ENCODE data around the gene AMIGO1.

AMIGO1 gene

DNA sequence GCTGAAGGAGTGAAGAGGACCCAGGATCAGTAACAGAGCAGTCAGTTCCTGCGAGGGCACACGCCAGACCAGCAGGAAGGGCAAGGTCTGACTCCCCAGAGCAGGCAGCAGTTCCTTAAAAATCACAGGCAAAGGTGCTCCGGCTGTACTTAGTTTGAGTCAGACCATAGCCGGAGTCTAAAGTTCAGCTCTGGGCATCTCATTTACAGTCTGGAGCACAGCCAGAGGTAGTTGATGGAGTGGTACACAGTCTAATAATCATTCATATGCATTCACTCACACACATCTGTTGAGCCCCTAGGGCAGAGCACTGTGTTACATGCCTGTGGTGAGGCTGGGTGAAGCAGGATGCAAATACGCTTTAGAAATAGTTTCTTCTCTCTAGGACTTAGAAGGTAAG lies 7.3 kb upstream of the AMIGO1 start:
- Histone ChIP-seq H3K9me3 (ENCODE audit: control insufficient read depth, low read length) (no peaks in the 10 kb centered on the region), H3K4me3 (ENCODE audit: extremely low read depth, insufficient read depth, low read length, poor library complexity, severe bottlenecking) (no peak overlapping the region), H3K4me1 (ENCODE audit: control insufficient read depth, insufficient read depth, low read length, poor library complexity, severe bottlenecking) (peaks cover 17% of the 10 kb centered on the region), H3K27ac (ENCODE audit: low read depth, low read length, severe bottlenecking) (no peak overlapping the region), H3K36me3 (ENCODE audit: control insufficient read depth, insufficient read depth, low read length) (no peaks in the 10 kb centered on the region)
- 83 to 96% methylated on average over 3 to 4 of the region's 5 CpGs for WGBS, 2 experiments (ENCODE audit: insufficient coverage in 2 of 2)

DNA sequence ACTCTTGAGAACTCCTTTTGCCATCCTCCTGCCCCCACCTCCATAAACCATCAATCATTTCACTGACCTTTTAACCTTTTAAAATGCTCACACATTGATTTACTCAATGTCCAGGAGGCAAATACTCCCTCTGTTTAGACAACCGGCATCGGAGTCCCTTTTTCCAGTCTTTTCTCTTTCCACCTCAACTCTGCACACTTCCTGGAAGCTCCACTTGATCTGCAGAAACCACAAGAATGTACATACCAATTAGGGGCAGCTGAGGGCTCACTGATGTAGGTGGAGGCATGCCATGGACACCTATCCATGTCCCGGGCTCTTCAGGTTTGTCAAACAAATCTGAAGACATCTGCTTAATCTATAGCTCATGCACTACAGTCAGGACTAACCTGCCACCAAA lies 5.3 kb upstream of the AMIGO1 start:
- Histone ChIP-seq H3K9me3 (ENCODE audit: control insufficient read depth, low read length) (no peaks in the 10 kb centered on the region), H3K27ac (ENCODE audit: low read depth, low read length, severe bottlenecking) (no peak overlapping the region), H3K4me1 (ENCODE audit: control insufficient read depth, insufficient read depth, low read length, poor library complexity, severe bottlenecking) (peaks cover 16% of the 10 kb centered on the region), H3K36me3 (ENCODE audit: control insufficient read depth, insufficient read depth, low read length) (no peaks in the 10 kb centered on the region), H3K4me3 (ENCODE audit: extremely low read depth, insufficient read depth, low read length, poor library complexity, severe bottlenecking) (no peak overlapping the region)
- 95 to 100% methylated on average over 3 of the region's 3 CpGs for WGBS, 2 experiments (ENCODE audit: insufficient coverage in 2 of 2)

DNA sequence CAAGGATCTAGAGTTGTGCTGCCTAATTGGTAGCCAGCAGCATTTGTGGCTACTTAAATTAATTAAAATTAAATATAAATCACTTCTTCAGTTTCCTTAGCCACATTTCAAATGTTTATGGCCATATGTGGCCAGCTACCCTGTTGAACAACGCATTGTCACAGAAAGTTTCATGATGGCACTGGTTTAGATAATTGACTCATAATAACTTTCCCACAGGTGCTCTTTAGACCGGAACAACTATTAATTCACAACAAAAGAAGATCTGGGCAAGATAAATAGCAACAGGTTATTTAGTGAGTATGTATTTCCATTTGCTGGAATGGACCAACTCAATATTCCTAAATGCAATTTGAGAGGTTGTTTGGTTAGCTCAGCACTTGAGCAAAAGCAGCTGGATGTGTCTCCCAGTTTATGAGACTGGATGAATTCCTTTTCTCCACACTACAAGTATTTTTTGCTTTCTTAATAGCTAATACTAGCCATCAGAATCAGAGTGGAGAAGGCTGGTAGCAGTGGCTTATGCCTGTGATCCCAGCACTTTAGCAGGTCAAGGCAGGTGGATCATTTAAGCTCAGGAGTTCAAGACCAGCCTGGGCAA lies 3.7 kb upstream of the AMIGO1 start:
- Histone ChIP-seq H3K27ac (ENCODE audit: low read depth, low read length, severe bottlenecking) (no peak overlapping the region), H3K4me3 (ENCODE audit: extremely low read depth, insufficient read depth, low read length, poor library complexity, severe bottlenecking) (no peak overlapping the region), H3K4me1 (ENCODE audit: control insufficient read depth, insufficient read depth, low read length, poor library complexity, severe bottlenecking) (peaks cover 16% of the 10 kb centered on the region), H3K36me3 (ENCODE audit: control insufficient read depth, insufficient read depth, low read length) (no peaks in the 10 kb centered on the region), H3K9me3 (ENCODE audit: control insufficient read depth, low read length) (no peaks in the 10 kb centered on the region)
- WGBS, 2 experiments (ENCODE audit: insufficient coverage in 2 of 2) = 83% methylated on average over 1 of the region's 2 CpGs; no CpG with 5 or more reads in 1 of the 2 experiments

DNA sequence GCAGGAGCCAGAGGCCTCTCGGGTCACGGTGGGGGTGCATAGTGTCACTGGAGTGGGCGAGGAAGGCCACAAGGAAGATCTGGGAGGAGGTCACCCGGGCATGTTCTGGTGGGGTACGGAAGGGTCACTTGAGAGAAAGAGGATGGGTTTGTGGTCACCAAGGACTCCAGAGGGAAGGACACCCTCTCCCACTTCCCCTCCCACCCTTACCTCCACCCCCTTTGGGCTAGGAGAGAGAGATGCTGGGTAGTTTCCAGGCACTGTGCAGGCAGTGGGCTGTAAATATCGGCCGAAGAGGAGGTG lies 703 bp downstream of the AMIGO1 start:
- Histone ChIP-seq H3K4me1 (ENCODE audit: control insufficient read depth, insufficient read depth, low read length, poor library complexity, severe bottlenecking) (peaks cover 6% of the 10 kb centered on the region), H3K27ac (ENCODE audit: low read depth, low read length, severe bottlenecking) (no peak overlapping the region), H3K9me3 (ENCODE audit: control insufficient read depth, low read length) (no peaks in the 10 kb centered on the region), H3K4me3 (ENCODE audit: extremely low read depth, insufficient read depth, low read length, poor library complexity, severe bottlenecking) (peak overlapping the region; percentile 49), H3K36me3 (ENCODE audit: control insufficient read depth, insufficient read depth, low read length) (no peaks in the 10 kb centered on the region)
- WGBS, 2 experiments (ENCODE audit: insufficient coverage in 2 of 2) = 69 to 81% methylated on average over 4 to 6 of the region's 7 CpGs

DNA sequence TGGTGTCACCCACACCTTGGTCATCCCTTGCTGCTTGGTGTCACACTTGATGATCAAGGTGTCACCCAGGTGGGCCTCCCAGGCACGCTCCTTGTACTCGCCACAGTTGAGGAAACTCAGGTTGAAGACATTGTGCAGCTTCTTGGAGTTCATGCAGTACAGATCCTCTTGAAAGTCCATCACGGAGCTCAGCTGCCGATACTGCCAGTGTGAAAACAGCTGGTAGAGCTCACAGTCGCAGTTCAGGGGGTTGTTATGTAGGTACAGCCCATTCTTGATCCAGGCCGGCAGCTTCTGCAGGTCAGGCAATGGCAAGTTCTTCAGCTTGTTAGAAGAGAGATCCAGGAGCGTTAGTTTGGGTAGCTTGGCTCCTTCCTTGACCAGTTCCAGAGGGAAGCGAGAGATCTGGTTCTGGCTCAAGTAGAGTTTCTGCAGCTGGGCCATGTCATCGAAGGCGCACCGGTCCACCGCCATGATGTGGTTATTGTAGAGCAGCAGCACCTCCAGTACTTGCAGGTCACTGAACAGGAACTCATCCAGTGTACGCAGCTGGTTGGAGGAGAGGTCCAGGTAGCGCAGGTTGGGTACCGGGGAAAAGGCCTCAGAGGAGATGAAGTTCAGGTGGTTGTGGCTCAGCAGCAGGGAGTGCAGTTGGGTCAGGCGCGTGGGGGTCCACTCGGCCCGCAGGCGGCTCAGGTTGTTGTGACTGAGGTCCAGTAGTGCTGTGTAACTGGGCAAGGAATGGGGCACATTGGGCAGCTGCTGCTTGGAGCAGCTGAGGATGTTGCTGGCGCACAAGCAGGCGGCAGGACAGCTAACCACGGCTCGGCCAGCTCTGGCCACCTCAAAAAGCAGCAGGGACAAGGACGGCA lies 1.3 kb downstream of the AMIGO1 start:
- Histone ChIP-seq H3K27ac (ENCODE audit: low read depth, low read length, severe bottlenecking) (no peak overlapping the region), H3K4me1 (ENCODE audit: control insufficient read depth, insufficient read depth, low read length, poor library complexity, severe bottlenecking) (peaks cover 6% of the 10 kb centered on the region), H3K9me3 (ENCODE audit: control insufficient read depth, low read length) (no peaks in the 10 kb centered on the region), H3K4me3 (ENCODE audit: extremely low read depth, insufficient read depth, low read length, poor library complexity, severe bottlenecking) (no peak overlapping the region), H3K36me3 (ENCODE audit: control insufficient read depth, insufficient read depth, low read length) (no peaks in the 10 kb centered on the region)
- WGBS, 2 experiments (ENCODE audit: insufficient coverage in 2 of 2) = 89 to 91% methylated on average over 25 of the region's 25 CpGs

DNA sequence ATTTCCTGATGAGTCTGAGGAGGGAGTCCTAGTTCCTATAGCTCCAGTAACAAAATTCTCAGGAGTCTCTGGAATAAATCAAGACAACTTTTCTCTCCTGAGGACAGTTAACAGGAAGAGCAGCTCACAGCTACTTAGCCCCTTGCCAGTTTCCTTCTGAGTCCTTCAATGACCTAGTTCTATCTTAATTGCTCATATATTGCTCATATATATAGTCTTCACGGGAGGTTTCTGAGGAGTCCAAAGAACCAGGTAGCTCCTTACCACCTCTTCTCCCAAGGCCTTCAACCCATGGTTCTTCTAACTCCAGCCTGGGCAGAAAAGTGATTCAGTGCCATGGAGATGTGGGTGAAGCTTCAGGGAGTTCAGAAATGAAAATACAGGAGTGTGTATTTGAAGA lies 4.6 kb downstream of the AMIGO1 start:
- peaks cover 32% of the 10 kb centered on the region for H3K4me1 ChIP-seq (ENCODE audit: control insufficient read depth, insufficient read depth, low read length, poor library complexity, severe bottlenecking)
- no CpG with 5 or more reads among the region's 1 CpG for WGBS, 2 experiments (ENCODE audit: insufficient coverage in 2 of 2)
- H3K27ac ChIP-seq (ENCODE audit: low read depth, low read length, severe bottlenecking) = no peak overlapping the region
- no peaks in the 10 kb centered on the region for H3K9me3 ChIP-seq (ENCODE audit: control insufficient read depth, low read length)
- H3K36me3 ChIP-seq (ENCODE audit: control insufficient read depth, insufficient read depth, low read length) = no peaks in the 10 kb centered on the region
- H3K4me3 ChIP-seq (ENCODE audit: extremely low read depth, insufficient read depth, low read length, poor library complexity, severe bottlenecking) = no peak overlapping the region

DNA sequence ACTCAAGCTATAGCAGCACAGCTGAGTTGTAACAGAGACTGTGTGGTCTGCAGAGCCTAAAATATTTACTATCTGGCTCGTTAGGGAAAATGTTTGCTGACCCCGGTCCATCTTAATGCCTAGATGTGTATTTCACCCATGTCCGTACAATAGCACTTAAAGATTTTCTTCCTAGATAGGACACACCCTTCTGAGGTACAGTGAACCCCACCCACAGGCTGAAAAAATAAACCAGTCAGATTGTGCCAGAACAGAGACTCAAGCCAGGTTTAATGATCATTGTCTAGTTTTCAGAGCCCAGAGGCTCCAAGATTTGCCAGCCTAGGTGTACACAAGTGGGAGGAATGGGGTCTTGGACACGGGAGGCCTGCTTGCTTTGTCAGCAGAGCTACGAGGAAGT lies 5.6 kb downstream of the AMIGO1 start:
- no peak overlapping the region for H3K27ac ChIP-seq (ENCODE audit: low read depth, low read length, severe bottlenecking)
- H3K9me3 ChIP-seq (ENCODE audit: control insufficient read depth, low read length) = no peaks in the 10 kb centered on the region
- H3K4me3 ChIP-seq (ENCODE audit: extremely low read depth, insufficient read depth, low read length, poor library complexity, severe bottlenecking) = no peak overlapping the region
- 78 to 92% methylated on average over 3 to 4 of the region's 5 CpGs for WGBS, 2 experiments (ENCODE audit: insufficient coverage in 2 of 2)
- H3K36me3 ChIP-seq (ENCODE audit: control insufficient read depth, insufficient read depth, low read length) = no peaks in the 10 kb centered on the region
- H3K4me1 ChIP-seq (ENCODE audit: control insufficient read depth, insufficient read depth, low read length, poor library complexity, severe bottlenecking) = peaks cover 40% of the 10 kb centered on the region

DNA sequence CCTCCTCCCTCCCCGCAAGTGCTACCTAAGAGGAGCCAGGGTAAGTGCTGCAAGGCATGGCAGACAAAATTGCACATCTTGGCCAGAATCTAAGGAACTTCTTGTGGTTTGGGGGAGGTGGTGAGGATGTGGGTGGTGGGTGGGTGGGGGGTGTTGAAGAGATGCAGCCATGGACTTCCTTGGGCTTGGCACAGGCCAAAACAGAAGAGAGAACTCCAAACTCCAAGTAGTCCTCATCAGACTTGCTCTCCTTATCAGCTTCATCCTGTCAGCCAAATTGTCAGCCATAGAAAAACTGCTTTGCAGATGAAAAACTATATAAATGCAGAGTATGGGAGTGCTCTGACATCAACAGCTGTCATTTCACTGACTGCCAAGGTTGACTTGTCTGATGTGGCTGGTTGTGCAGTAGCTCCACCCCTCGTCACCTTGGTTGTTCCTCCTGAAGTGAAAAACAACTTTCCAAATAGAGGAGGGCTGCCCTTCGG lies 7.1 kb downstream of the AMIGO1 start:
- Histone ChIP-seq H3K4me1 (ENCODE audit: control insufficient read depth, insufficient read depth, low read length, poor library complexity, severe bottlenecking) (peaks cover 43% of the 10 kb centered on the region), H3K4me3 (ENCODE audit: extremely low read depth, insufficient read depth, low read length, poor library complexity, severe bottlenecking) (no peak overlapping the region), H3K9me3 (ENCODE audit: control insufficient read depth, low read length) (no peaks in the 10 kb centered on the region), H3K36me3 (ENCODE audit: control insufficient read depth, insufficient read depth, low read length) (no peaks in the 10 kb centered on the region), H3K27ac (ENCODE audit: low read depth, low read length, severe bottlenecking) (no peak overlapping the region)
- WGBS, 2 experiments (ENCODE audit: insufficient coverage in 2 of 2) = 88 to 93% methylated on average over 2 of the region's 3 CpGs

DNA sequence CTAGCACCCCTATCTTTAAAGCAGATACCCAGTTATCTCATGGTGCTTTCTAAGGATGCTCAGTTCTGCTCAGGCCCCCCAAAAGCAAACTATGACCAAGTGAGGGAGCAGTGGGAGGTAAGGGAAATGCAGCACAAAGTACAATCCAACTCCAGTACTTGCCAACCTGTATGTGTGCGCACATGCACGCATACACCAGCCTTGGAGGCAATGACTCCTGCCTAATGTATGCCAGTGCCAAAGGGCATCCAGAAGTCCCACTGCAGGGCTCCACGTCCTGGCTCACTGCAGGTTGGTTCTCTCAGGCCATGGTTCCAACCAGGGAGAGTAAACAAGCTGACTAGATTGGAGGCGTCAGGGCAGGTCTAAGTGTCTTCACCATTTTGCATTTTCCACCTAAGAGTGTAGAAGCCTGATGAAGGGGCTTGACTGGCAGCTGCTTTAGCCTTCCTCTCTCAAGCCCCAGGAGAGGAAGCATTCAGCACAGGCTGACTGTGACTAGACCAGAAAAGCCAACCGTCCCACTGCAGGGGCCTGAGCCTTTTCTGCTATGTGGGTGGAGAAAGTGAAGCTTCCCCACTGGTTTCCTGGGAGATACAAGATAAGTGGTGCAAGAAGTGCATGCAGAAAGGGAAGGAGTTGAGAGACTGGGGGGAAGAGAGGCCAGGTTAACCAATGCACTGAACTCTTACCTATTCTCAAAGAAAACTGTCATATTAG lies 7.7 kb downstream of the AMIGO1 start:
- 80% methylated on average over 4 to 5 of the region's 5 CpGs for WGBS, 2 experiments (ENCODE audit: insufficient coverage in 2 of 2)

DNA sequence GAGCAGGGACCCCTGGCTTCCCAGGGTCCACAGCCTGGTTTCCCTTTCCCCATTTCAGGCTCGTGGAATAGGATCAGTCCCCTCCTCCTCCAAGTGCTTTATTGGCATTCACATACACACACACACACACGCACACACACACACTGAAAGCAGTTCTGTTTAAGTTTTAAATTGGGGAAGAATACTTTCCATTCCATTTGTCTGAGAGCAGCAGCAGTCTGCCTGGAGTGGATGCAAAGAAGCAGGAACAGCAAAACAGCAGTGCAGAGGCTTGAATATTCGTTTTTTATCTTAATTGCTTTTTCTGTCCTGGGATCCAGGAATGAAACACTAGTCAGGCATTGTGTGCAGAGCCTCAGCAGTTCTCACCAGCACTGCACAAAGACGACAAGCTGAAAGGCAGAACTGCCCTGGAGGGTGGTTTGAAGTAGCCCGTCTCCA lies 8.6 kb downstream of the AMIGO1 start:
- Histone ChIP-seq H3K4me3 (ENCODE audit: extremely low read depth, insufficient read depth, low read length, poor library complexity, severe bottlenecking) (no peak overlapping the region), H3K4me1 (ENCODE audit: control insufficient read depth, insufficient read depth, low read length, poor library complexity, severe bottlenecking) (peaks cover 43% of the 10 kb centered on the region), H3K27ac (ENCODE audit: low read depth, low read length, severe bottlenecking) (peak overlapping the region; percentile 41), H3K9me3 (ENCODE audit: control insufficient read depth, low read length) (no peaks in the 10 kb centered on the region), H3K36me3 (ENCODE audit: control insufficient read depth, insufficient read depth, low read length) (peaks cover 8% of the 10 kb centered on the region)
- WGBS, 2 experiments (ENCODE audit: insufficient coverage in 2 of 2) = 62 to 66% methylated on average over 3 of the region's 5 CpGs

More for the DNA sequence above, 7.7 kb downstream of the AMIGO1 start:
- Histone ChIP-seq H3K9me3 (ENCODE audit: control insufficient read depth, low read length) (no peaks in the 10 kb centered on the region), H3K4me3 (ENCODE audit: extremely low read depth, insufficient read depth, low read length, poor library complexity, severe bottlenecking) (no peak overlapping the region), H3K4me1 (ENCODE audit: control insufficient read depth, insufficient read depth, low read length, poor library complexity, severe bottlenecking) (peaks cover 43% of the 10 kb centered on the region), H3K27ac (ENCODE audit: low read depth, low read length, severe bottlenecking) (peak overlapping the region; percentile 41), H3K36me3 (ENCODE audit: control insufficient read depth, insufficient read depth, low read length) (no peaks in the 10 kb centered on the region)

Data from mesodermal cell (in vitro differentiated cells).